ENCODE measurements around the gene IGDCC3. TPM values are rescaled to one million over a fixed set of nuclear protein-coding genes. Genes with fewer than 3 reads are reported as not detected.

The IGDCC3 gene
- total RNA-seq, 4 donors from 2014 or later: not detected

DNA sequence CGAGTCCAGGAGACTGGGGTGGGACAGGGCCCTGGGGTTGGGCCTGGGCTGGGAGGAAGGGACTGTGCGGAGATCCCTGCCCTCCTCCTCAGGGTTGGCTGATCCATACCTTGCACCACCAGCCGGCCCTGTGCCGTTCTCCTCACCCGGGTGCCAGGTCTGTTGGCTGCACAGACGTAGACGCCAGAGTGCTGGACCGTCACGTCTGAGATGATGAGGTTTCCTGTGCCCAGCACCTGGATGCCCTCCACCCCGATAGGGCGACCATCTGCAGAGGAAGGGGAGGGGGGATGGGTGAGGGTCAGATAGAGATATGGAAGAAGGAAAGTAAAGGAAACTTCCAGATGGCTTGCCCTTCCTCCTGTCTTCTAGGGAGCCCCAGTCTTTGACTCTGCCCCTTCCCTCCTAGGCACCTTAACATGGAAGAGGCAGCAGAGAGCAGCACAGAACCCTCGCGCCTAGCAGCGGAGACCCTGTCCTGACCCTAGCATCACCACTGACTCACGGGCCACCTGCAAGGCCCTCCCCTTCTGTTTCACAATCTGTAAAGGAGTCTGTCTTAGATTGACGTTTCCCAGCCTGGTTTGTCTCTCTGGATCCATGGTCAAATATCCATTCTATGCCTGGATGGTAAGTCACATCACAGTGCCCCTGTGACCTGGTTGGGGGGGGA is 44.5 kb downstream of the IGDCC3 start:
- Histone ChIP-seq H3K4me3 (no peak overlapping the region), H3K36me3 (no peaks in the 10 kb centered on the region), H3K27me3 (no peaks in the 10 kb centered on the region), H3K27ac (no peak overlapping the region), H3K4me1 (no peaks in the 10 kb centered on the region), H3K9me3 (no peaks in the 10 kb centered on the region)
- DNase-seq (no peak), ATAC-seq (no peak)
- in situ Hi-C loops (cut with MboI; ENCODE audit: low sequenced_read_pairs in 4 of 4): no loop called here
- no peak for TF ChIP-seq POLR2A (IDR thresholded peaks at IDR 0.05)
- TF ChIP-seq, protein P1, sequence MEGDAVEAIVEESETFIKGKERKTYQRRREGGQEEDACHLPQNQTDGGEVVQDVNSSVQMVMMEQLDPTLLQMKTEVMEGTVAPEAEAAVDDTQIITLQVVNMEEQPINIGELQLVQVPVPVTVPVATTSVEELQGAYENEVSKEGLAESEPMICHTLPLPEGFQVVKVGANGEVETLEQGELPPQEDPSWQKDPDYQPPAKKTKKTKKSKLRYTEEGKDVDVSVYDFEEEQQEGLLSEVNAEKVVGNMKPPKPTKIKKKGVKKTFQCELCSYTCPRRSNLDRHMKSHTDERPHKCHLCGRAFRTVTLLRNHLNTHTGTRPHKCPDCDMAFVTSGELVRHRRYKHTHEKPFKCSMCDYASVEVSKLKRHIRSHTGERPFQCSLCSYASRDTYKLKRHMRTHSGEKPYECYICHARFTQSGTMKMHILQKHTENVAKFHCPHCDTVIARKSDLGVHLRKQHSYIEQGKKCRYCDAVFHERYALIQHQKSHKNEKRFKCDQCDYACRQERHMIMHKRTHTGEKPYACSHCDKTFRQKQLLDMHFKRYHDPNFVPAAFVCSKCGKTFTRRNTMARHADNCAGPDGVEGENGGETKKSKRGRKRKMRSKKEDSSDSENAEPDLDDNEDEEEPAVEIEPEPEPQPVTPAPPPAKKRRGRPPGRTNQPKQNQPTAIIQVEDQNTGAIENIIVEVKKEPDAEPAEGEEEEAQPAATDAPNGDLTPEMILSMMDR (IDR thresholded peaks at IDR 0.05 in 4 of 5, conservative IDR thresholded peaks at IDR 0.05 in 1 of 5): no peak
- intact Hi-C loops (cut with DNase I; ENCODE audit: low total_unique reads): no loop called here

DNA sequence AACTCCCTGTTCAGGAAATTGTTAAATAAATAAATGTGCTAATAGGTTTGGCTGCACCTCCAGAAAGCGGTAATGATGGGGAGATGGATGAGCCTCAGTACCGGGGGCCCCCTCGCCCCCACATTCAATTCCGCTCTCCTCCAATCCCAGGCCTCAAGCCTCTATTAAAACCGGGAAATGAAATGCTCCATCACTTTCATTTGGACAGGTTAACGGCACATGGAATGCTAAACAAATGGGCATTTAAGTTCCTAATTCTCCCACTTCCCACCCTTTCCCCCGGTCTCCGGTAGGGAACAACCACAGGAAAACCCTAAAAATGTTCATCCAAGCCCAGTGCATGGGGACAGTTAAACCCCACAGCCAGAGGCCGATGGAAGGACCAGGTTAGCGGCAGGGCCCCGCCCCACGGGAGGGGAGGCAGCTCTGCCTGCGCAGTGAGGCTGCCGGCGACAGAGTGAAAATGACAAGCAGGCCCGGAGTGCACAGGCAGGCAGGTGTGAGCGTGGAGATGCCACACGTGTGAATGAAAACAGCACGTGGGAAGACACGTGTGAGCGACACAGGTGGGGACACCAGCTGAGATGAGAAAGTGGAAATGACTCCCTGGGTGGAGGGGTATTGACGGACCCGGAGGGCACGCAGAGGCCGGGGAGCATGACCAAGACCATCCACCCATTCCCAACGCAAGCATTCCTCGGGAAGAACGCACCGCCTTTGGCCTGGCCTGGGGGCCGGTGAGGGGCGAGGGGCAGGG is 45.2 kb downstream of the IGDCC3 start:
- Histone ChIP-seq H3K4me1 (no peaks in the 10 kb centered on the region), H3K4me3 (no peak overlapping the region), H3K36me3 (no peaks in the 10 kb centered on the region), H3K27me3 (no peaks in the 10 kb centered on the region), H3K27ac (no peak overlapping the region), H3K9me3 (no peaks in the 10 kb centered on the region)
- TF ChIP-seq, protein P1 (IDR thresholded peaks at IDR 0.05 in 4 of 5, conservative IDR thresholded peaks at IDR 0.05 in 1 of 5): no peak
- TF ChIP-seq POLR2A (IDR thresholded peaks at IDR 0.05): no peak
- no peak for ATAC-seq
- intact Hi-C loops (cut with DNase I; ENCODE audit: low total_unique reads) (no loop called here), in situ Hi-C loops (cut with MboI; ENCODE audit: low sequenced_read_pairs in 4 of 4) (no loop called here)
- no peak for DNase-seq

DNA sequence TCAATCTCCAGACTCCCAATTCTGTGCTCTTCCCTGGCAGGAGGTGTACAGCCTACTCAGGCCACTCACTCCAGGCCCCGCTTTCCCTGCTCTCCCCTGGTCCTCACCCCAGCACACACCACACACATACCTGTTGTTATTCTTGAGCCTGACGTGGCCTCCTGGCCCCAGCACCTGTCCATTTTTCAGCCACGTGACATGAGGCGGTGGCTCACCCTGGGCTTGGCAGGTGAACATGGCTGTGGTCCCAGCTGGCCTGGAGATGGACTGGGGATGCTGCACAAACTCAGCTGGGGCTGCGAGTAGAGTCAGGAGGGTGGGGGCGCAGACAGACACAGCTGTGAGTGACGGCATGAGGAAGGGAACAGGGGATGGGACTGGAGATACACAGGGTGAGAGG is 46.0 kb downstream of the IGDCC3 start:
- H3K9me3 ChIP-seq: no peaks in the 10 kb centered on the region
- no peak overlapping the region for H3K4me3 ChIP-seq
- H3K27ac ChIP-seq: no peak overlapping the region
- intact Hi-C loops (cut with DNase I; ENCODE audit: low total_unique reads) (no loop called here), in situ Hi-C loops (cut with MboI; ENCODE audit: low sequenced_read_pairs in 4 of 4) (no loop called here)
- no peaks in the 10 kb centered on the region for H3K27me3 ChIP-seq
- no peaks in the 10 kb centered on the region for H3K36me3 ChIP-seq
- TF ChIP-seq, protein P1 (IDR thresholded peaks at IDR 0.05 in 4 of 5, conservative IDR thresholded peaks at IDR 0.05 in 1 of 5): no peak
- TF ChIP-seq POLR2A (IDR thresholded peaks at IDR 0.05): no peak
- no peaks in the 10 kb centered on the region for H3K4me1 ChIP-seq
- ATAC-seq (no peak), DNase-seq (no peak)

DNA sequence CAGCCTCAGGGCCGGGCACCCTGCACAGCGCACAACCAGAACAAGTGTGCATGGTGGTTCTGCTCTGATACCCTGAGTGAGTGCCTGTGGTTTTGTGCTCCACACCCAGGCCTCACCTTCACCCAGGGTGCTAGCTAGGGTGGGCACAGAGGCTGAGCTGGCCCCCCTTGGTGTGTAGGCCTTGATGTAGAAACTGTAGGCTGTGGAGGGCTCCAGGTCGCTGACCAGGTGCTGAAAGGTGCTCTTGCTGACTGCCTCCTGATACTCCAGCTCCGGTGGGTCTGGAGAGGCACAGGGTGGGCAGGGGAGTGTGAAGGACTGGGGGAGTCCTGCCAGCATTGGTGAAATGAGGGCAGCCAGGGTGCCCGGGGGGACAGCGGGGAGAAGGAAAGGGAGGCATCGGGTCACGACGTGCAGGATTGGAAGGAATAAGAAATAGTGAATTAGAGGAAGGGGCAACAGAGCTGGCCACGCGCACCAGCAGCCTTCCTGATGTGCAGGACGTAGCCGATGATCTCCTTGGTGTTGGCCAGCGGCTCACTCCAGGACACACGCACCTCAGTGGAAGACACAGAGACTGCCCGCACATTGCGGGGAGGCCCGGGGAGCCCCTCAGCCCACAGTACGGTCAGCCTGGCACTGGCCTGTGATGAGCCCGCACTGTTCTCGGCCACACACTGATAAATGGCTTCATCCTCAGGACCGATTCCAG is 46.7 kb downstream of the IGDCC3 start:
- H3K4me1 ChIP-seq: no peaks in the 10 kb centered on the region
- H3K27me3 ChIP-seq: no peaks in the 10 kb centered on the region
- no peaks in the 10 kb centered on the region for H3K9me3 ChIP-seq
- no peak overlapping the region for H3K27ac ChIP-seq
- in situ Hi-C loops (cut with MboI; ENCODE audit: low sequenced_read_pairs in 4 of 4) (no loop called here), intact Hi-C loops (cut with DNase I; ENCODE audit: low total_unique reads) (no loop called here)
- DNase-seq (no peak), ATAC-seq (no peak)
- TF ChIP-seq, protein P1 (IDR thresholded peaks at IDR 0.05 in 4 of 5, conservative IDR thresholded peaks at IDR 0.05 in 1 of 5): no peak
- TF ChIP-seq POLR2A (IDR thresholded peaks at IDR 0.05): no peak
- H3K36me3 ChIP-seq: no peaks in the 10 kb centered on the region
- no peak overlapping the region for H3K4me3 ChIP-seq

All from gastrocnemius medialis (tissue), 4 donors.